ENCODE results near the gene SDSL.

SDSL gene

GRCh38 chr12:113422886-113423669, 898 bp downstream of the SDSL start:
- no peak for DNase-seq

DNA sequence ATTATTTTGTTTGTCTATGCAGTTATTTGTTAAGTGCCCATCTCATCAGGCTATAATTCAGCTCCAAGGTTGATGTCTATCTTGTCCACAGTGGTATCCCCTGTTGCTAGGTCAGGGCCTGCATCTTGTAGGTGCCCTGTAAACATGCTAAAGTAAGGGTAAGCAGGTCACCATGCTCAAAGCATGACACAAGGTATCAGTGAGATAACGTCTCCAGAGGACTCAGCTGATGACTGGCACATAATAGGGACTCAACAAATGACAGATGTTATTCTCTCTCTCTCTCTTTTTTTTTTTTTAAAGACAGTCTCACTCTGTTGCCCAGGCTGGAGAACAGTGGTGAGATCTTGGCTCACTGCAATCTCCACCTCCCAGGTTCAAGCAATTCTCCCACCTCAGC, 2.3 kb downstream of the SDSL start:
- no peak for DNase-seq

DNA sequence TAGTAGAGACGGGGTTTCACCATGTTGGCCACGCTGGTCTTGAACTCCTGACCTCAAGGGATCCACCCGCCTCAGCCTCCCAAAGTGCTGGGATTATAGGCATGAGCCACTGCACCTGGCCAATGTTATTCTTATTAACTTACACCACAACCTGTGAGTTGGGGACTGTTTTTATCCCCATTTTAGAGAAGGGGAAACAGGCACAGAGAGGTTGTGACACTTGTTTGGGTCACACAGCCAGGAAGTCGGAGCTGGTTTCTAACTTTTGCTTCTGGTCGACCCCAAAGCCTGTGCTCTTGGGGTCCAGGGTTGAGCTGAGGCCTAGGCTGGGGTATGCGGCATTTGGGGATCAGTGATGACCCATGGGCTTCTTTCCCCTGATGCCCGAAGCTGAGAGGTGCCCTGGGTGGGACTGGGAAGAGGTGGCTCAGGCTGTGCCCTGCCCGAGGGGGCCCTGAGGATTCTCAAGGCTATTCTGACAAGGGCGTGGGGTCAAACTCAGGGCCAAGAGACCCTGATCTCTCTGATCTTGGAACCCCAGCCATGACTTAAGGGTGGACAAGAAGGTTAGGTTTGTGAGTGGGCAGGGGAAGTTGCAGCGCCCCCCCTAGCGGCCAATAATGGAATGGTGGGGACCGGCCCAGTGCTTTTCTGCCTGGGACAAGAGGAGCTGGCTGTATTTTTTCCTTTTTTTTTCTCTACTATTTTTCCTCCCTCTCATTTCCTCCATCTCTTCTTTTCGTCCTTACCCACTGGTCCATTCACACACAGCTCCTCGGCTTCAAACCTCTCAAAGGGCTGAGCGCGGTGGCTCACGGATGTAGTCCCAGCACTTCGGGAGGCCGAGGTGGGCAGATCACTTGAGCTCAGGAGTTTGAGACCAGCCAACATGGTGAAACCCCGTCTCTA, 3.0 kb downstream of the SDSL start:
- peak; percentile 14 for DNase-seq

DNA sequence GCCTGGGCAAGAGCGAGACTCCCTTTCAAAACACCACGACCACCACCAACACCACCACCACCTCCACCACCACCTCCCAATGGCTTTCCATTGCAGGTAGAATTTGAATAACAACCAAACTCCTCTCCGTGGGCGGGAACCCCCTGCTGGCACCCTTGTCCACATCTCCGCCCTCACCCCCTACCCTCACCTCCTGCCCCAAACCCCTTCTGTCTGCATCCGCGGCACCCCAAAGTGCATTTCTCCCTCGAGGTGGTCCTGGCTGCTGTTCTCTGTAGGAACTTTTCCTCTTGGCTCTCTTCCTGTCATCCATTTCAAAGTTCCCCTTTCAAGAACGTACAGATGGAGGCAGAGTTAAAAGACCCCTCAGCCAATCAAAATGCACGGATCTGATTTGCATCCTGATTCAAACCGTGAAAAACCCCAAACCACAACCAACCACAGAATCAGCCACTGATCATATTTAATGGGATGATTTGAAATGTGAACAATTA, 3.8 kb downstream of the SDSL start:
- DNase-seq, result no peak

DNA sequence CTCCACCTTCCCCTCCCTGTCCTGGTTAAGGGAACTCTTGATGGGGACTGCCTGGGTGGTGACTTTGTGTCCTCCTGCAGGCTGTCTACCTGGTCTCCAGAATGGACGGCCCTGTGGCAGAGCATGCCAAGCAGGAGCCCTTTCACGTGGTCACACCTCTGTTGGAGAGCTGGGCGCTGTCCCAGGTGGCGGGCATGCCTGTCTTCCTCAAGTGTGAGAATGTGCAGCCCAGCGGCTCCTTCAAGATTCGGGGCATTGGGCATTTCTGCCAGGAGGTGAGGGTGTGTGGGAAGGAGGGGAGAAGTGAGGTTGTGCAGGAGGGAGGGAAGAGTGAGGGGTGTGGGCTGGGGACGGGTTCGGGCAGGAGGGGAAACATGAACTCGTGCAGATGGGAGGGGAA, 5.7 kb downstream of the SDSL start:
- DNase-seq, result no peak

DNA sequence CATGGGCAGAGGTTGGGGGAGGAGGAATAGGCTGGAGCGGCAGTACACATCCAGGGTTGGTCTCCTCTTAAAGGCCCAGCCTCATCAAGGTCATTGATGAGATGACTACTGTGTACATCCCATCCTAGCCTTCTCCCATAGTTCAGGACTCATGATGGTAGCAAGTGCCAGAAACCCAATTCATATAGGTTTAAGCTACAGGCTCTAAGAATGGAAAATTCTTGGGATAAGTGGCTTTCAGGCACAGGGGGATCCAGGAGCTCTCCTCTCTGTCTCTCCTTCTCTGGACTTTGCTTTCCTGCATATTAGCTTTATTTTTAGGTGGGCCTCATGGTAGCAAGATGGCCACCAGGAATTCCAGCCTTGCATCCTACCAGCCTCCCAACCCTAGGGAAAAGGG, 6.3 kb downstream of the SDSL start:
- no peak for DNase-seq

DNA sequence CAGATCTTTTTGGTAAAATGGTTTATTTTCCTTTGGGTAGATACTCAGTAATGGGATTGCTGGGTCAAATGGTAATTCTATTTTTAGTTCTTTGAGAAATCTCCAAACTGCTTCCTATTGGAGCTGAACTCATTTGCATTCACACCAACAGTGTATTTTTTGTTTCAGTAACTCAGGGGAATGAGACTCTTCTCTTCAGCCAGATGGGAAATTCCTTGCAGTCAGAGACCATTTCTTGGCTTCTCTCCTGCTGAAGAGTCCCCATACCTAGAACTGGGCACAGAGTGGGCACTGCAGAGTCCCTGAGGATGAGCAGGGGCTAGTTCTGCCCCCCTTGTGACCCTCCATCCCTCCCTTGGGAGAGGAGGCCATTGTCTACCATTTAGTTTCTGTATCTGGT, 10.8 kb downstream of the SDSL start:
- DNase-seq, result no peak

- DNase-seq, result no peak
Observed at GRCh38 chr12:113435367-113435766, 13.2 kb downstream of the SDSL start.

DNA sequence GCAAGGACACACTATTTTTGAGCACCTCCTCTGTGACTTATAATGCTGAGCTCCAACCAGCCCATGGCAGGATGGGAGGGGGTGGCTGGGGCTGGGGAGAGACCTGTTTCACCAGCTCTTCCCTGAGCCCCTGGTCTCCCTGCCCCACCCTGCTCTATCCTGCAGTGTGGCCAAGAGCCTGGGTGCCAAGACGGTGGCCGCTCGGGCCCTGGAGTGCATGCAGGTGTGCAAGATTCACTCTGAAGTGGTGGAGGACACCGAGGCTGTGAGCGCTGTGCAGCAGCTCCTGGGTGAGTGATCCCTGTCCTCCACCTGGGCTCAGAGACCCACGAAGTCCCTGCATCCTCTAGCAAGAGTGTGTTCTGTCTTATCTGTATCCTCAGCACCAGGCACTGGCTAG, 14.4 kb downstream of the SDSL start:
- DNase-seq, result no peak

DNA sequence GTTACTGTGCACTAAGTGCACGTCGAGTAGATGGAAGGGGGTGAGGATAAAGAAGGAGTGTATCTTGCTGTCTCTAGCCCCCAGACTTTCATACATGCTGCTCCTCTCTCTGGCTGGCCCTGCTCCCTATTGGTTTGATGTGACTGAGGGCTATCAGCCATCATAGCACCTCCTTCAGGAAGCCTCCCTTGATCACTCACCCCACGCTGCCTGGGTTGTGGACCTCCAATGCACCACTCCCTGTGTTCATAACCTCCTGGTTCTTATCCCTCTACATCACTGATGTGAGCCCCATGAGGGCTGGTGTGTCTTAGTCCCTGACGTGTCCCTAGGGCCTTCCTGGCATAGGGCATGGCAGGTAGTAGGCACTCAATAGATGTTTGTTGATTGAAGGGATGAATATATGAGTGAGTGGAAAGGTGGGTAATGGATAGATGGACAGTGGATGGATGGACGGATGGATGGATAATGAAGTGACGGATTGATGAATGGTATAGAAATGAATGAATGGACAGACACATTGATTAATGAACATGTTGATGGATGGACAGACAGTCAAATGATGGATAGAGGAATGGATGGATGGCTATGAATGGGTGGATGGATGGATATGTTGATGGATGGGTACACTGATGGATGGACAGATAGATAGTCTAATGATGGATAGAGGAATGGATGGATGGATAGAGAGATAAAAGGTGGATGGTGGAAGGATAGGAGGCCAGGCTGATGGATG, 15.0 kb downstream of the SDSL start:
- no peak for DNase-seq

GRCh38 chr12:113437729-113438100, 15.5 kb downstream of the SDSL start:
- no peak for DNase-seq

GRCh38 chr12:113438523-113439300, 16.5 kb downstream of the SDSL start:
- DNase-seq, result no peak

DNA sequence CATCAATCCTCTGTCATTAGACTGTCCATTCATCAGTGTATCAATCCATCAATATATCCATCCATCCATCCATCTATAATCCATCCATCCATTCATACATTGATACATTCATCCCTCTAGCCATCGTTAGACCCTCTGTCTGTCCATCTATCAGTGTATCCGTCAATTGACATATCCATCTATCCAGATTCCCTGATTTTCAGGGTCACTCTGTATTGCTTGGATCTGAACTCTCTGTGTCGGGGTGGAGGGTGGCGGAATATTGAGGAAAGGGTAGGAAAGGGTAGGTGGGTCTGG, 17.1 kb downstream of the SDSL start:
- no peak for DNase-seq

- DNase-seq, result peak; percentile 38
Observed at GRCh38 chr12:113439606-113440030, 17.4 kb downstream of the SDSL start.

- DNase-seq, result no peak
Observed at GRCh38 chr12:113440336-113440735, 18.2 kb downstream of the SDSL start.

DNA sequence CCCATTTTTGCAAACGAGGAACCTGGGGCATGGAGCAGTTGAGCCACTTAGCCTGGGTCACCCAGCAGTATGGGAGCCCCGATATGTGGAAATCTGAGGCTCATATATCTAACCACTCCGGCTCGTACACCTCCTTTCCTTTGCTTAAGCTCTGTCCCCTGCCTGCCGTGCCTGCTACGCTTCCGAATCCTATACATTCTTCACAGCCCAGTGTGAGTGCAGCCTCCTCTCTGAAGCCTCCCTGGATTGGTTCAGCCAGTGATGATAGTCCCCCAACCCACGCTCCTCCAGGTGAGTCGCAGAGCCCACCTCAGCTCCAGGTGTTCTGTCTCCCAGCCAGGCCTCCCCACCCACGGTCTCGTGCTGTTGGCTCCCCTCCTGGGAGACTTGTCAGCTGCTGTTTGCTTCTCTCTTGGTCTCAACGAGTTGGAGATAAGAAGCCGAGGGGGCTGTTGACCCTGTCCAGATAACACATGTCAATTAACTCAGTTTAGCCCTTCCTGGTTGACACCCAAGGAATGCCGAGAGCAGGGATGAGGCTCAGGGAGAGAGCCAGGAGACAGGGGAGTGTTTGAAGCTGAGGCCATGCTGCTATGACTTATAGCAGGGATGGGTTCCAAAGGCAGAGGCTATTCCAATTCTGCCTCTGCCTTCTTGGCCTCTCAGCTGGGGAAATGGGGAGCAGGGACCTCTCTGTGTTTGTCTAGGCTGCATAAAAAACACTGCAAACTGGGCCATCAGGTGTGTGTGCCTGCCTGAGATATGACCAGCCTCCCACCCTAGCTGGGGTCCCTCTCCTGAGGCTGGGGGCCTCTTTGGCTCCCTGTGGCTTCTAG, 19.0 kb downstream of the SDSL start:
- no peak for DNase-seq

DNA sequence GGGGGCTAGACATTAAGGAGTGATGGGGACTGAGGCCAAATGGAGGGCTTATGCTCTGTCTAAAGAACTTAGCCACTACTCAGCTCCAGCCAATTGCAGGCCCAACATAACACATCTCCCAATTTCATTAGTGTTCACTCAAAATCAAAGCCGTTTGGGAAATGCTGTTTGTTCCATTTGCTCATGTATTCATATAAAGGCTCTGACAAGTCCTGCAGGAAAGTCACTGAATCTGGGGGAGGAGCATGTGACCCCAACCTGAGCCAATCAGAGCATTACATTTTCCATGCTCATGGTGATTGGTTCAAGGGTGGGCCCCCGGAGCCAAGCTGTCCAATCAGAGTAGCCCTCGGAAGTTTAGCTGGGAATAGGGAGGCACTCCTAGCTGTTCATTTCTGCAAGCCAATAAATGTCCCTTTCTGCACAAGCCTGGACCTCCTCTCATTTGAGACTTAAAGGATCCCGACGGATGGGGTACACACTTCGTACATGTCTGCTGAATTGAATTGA, 20.9 kb downstream of the SDSL start:
- no peak for DNase-seq

GRCh38 chr12:113445544-113446171, 23.5 kb downstream of the SDSL start:
- DNase-seq, result no peak

DNA sequence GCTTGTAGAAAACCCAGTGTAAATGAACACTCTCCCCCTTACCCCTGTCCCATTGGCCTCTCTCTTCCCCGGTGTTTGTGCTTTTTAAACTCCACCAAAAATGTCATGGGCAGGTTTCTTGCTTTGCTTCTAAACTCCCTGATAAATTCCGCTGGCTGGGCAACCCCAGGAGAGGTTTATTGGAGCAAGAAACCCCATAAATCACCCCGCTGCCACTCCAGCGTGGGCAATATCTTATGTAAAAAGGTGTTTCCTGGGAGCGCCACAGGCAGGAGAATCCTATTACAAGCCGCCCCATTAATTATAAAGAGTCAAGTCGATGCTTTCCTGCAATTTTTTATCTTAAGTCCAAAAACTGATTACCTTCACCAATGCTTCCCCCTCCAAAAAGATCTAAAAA, 26.7 kb downstream of the SDSL start:
- DNase-seq, result no peak

DNA sequence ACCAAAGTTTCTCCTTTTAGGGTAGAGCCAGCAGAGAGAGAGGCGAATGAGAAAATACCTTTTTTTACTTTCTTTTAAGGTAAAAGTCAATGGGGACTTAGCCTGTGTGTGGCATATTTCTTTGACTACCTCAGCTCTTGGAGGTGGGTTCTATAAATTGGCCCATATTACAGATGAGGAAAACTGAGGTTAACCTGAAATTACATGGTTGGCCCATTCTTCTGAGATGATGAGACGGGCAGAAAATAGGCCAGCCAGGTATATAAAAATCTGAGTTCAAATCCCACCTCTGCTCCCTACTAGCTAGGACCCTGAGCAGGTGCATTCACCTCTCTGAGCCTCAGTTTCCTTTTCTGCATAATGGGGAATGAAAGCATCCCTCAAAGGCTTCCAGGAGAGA, 27.1 kb downstream of the SDSL start:
- no peak for DNase-seq

GRCh38 chr12:113449839-113450238, 27.7 kb downstream of the SDSL start:
- DNase-seq, result no peak
